AML-193 (cell line): ENCODE data around the gene FHIT.
A peak's percentile ranks its signal among the peaks of the same experiment; 100 is the strongest.

Experiments used
- DNase-seq, 2 experiments: peaks; one replicate each; lab custom pipeline; 2025; lab: John Stamatoyannopoulos, UW

FHIT gene

DNA sequence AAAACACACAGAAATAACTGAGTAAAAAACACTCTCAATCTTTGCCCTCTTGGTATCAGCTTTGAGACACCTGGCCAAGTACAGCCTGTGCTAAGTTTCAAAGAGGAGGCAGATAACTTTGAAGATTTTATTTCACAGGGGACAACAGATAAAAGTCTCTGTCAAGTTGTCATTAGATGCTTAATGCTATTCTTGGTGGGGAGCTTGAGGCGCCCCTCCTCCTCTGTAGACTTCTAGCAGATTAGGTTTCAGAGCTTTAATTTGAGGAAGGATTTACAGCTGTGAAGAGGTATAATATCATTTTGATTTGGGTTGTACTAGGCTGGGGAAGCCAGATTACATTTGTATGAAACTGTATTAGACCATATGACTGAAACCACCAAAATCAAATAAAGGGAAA, 620.3 kb downstream of the FHIT start:
- no peak for DNase-seq

GRCh38 chr3:60629816-60630215, 621.4 kb downstream of the FHIT start:
- DNase-seq: no peak

- no peak for DNase-seq
Measured at GRCh38 chr3:60622349-60622748, 628.9 kb downstream of the FHIT start.

GRCh38 chr3:60617188-60617587, 634.1 kb downstream of the FHIT start:
- no peak for DNase-seq

DNA sequence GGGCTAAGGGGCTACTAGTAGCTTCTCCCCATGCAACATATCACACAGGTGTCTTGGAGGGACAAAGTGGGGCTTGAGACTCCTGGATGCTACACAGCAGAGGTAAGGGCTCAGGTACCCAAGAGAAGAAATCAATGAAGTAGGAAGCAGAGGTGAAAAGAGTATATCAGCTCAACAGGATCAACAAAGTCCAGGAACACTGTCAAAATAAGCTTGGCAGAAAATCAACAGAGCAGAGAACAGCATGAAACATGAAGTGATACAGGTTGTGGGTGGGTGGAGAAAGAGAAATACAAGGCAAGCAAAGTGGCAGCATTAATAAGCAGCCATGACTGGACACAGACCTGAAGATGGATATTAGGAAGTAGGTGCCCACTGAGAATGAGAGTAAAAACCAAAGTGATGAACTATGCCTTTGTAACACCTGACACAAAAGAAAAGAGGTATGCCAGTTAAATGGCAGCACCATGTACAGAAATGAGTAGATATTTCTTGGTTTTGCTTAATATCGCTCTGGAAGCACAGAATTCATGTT, 637.4 kb downstream of the FHIT start:
- DNase-seq: no peak

DNA sequence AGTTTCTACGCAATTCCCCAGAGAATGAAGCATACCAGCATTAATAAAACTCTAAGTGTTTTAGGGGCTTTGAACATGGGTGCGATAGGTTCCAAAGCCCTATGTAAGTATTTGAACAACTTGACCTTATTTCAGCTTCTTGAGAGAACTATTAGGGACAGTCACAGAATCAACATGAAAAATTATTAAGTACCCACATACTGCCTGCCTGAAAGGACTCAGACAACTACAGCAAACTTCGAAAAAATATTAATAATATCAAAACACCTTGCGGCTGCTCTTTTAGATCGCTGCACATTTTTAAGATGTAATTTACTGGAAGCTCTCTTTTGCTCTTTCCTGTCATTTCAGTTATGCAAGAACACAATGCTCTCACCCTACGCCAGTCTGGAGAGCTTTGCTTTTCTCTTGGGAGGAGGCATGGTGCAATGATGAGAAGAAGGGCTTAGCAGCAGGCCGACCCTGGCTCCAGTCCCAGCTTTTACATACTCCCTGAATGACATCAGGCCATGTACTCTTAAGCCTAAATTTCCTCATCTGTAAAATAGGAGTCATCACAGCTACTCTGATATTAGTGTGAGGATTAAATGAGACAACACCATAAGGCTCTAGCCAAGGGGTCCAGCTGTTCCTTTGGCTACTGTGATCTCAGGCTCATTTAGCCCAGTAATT, 640.7 kb downstream of the FHIT start:
- DNase-seq: no peak

GRCh38 chr3:60609446-60609845, 641.8 kb downstream of the FHIT start:
- no peak for DNase-seq

DNA sequence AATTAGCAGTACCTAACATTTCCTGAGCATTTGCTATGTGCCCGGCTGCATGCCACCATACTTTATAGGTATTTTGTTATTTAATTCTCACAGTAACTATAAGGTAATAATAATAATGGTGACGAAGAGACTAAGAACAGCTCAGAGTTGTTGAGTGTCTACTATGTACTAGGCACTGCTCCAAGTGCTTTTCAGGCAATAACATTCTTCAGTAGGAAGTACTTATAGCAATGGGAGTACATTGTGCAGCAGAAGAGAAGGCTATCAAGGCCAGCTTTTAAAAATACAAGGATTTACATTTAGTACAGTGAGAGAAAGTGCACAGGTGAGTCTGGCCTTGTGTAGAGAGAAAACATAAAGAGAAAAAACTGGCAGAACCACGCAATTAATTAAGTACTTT, 647.4 kb downstream of the FHIT start:
- DNase-seq: no peak

GRCh38 chr3:60600848-60601247, 650.4 kb downstream of the FHIT start:
- no peak for DNase-seq

GRCh38 chr3:60599586-60599985, 651.7 kb downstream of the FHIT start:
- no peak for DNase-seq

GRCh38 chr3:60598671-60599070, 652.6 kb downstream of the FHIT start:
- no peak for DNase-seq

- DNase-seq: no peak
Measured at GRCh38 chr3:60594025-60594424, 657.2 kb downstream of the FHIT start.

- no peak for DNase-seq
Measured at GRCh38 chr3:60591267-60591666, 660.0 kb downstream of the FHIT start.

DNA sequence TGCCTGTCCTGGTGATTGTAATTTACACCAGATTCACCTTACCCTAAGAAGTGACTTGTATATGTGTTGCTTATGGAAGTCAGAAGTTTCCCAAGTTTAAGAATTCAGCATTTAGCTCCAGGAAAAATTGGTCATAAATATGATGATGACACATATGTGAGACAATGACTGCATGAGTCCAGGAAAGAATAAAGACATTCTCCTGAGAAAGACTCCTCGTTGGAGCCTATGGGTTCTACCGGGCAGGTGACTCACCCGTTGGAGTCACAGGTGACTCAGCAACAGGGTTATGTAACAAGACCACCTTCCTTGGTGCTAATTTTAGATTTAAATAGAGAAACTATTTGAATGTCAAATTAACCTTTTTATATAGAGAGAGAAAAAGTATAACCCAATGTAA, 662.4 kb downstream of the FHIT start:
- no peak for DNase-seq

DNA sequence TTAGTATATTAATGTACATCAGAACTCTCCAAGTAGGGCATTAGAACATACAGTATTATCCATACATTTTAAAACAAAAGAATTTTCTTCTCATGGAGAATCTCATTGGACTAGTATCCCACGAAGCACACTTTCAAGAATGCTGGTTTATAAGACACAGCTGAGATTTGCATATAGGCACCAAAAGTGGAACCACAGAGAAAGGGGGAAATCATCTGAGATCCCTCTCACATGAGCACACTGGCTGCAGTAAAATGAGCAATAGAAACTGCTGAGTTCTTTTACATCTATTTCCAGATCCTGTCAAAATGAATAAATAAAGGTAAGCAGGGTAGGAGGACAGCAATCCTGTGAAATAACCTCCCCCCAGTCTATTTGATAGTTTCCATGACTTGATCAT, 665.3 kb downstream of the FHIT start:
- no peak for DNase-seq

DNA sequence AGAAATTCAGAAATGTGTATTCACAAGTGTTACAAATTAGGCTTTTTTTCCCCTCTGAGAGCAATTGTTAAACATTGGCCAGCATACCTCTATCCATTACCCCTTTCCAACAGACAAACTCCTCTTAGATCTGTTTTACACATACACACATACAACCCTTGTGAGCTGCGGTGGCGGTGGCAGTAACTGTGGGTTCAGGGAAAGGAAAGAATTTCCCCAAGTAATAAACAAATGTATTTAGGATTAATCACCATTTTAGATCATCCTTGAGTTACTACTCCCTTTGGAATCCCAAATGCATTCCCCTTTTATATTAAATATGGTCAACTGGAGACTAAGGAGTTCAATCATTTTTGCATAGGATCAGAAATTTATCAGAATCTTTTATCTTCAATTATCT, 667.0 kb downstream of the FHIT start:
- no peak for DNase-seq

- peak; percentile 21 to 44 for DNase-seq
Measured at GRCh38 chr3:60582288-60582687, 669.0 kb downstream of the FHIT start.

DNA sequence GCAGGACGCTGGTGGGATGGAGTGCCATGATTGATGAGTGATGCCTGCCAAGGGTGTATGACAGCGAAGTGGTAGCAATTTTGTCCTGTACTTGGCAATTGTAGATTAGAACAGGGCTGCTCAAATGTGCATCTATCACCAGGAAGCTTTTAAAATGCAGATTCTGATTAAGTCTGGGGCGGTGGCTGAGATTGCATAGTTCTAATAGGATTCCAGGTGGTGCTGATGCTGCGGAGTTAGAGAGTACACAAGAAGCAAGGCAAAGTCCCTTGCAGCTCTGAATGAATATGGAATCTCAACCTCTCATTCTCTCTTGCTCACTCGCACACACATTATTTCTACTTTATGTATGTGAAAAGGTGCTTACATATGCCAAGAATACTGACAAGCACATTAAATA, 670.4 kb downstream of the FHIT start:
- no peak for DNase-seq

DNA sequence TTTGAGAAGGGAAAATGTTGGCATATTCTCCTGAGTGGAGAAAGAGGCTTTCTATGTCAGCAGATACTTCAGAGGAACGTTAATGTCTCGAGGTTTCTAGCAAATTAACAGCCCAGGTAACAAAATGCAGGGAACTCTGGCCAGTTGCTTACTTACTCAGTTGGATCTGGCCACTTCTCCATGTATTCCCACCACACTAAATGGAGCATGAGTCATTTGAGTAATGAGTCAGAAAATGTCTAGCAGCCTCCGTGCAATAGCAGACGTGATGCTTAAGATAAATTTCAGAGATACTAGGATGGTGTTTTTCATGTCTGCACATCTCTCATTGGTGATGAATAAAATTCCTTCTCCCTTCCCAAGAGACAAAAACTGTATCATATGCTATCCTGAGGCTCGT, 671.5 kb downstream of the FHIT start:
- DNase-seq: no peak

DNA sequence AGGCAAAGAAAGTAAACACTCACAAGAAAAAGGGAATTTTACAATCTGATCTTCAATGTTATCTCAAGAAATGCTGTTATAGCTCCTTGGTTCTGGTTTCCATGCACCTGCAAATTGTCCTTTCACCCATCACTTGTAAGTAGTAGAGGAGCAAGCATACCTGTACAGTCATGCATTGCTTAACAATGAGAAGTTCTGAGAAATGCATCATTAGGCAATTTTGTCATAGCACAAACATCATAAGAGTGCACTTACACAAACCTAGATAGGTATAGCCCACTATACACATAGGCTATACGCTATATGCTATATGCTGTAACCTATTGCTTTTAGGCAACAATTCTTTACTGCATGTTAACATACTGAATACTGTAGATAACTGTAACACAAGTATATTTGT, 672.3 kb downstream of the FHIT start:
- no peak for DNase-seq

DNA sequence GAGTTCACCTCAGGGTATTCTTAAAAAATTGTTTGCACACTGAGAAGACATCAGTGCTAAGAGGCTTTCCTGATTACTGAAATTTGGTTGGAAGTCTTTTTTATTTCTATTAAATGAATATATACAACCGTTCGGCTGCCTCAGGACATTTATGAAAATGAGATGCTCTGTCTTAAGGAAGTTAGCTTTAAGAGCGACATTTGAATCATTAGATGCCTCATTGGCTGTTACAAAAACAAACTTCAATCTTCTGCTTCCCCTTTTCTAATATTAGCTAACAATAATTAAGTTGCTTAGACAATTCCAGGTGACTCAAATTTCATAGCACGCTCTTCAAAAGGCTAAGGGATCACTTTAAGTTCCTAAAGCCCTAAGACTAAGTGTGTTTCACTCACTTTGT, 673.7 kb downstream of the FHIT start:
- no peak for DNase-seq

DNA sequence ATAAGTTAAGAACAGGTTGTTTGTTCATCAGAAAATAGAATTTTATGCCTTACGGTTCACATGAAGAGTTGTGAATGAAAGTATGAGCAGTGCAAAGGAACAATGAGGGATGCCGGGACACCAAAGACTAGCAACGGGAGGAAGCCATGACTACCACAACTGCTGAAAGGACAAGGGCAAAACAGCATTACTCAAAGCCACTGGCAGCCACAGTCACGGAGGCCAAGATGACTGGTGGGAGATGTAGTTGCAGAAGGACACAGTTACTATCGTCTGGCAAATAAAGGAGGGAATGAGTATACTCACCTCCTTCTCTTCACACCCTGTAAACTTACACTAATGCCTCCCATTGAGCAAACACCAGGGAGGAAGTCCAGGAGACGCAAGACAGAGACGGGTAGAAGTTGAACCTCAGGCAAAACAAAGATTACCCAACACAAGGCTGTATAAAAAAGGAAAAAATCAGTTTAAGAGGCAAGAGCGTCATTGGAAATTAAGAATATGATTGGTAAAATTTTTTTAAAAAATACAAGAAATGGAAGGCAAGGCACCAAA, 675.5 kb downstream of the FHIT start:
- DNase-seq: no peak

GRCh38 chr3:60574046-60574769, 677.0 kb downstream of the FHIT start:
- DNase-seq: no peak
